ENCODE measurements around the gene METAP1D.

DNA sequence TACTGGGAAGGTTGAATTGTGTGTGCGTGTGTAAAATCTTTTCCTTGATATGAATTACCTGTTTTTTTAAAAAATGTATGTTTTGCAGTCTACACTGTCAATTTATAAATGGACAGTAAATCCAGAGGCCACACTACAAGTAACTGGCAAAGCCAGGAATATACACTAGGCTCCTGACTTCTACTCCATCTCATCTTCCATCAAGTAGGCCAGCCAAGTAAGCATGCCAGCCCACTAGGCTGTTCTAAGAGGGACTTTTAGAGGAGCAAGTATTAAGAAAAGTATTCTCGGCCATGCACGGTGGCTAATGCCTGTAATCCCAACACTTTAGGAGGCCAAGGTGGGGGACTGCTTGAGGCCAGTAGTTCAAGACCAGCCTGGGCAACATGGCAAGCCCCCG lies 13.0 kb upstream of the METAP1D start:
- no peak for TF ChIP-seq CEBPB (IDR thresholded peaks at IDR 0.05)
- no peak for TF ChIP-seq ZC3H11A (IDR thresholded peaks at IDR 0.05)
- TF ChIP-seq, protein P1, sequence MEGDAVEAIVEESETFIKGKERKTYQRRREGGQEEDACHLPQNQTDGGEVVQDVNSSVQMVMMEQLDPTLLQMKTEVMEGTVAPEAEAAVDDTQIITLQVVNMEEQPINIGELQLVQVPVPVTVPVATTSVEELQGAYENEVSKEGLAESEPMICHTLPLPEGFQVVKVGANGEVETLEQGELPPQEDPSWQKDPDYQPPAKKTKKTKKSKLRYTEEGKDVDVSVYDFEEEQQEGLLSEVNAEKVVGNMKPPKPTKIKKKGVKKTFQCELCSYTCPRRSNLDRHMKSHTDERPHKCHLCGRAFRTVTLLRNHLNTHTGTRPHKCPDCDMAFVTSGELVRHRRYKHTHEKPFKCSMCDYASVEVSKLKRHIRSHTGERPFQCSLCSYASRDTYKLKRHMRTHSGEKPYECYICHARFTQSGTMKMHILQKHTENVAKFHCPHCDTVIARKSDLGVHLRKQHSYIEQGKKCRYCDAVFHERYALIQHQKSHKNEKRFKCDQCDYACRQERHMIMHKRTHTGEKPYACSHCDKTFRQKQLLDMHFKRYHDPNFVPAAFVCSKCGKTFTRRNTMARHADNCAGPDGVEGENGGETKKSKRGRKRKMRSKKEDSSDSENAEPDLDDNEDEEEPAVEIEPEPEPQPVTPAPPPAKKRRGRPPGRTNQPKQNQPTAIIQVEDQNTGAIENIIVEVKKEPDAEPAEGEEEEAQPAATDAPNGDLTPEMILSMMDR (IDR thresholded peaks at IDR 0.05): no peak
- TF ChIP-seq JUN (IDR thresholded peaks at IDR 0.05): no peak
- TF ChIP-seq EHF (CRISPR knock-in tag; IDR thresholded peaks at IDR 0.05): no peak
- no peak for TF ChIP-seq BHLHE40 (IDR thresholded peaks at IDR 0.05; ENCODE audit: low read depth, low read length)
- TF ChIP-seq ZFP36 (IDR thresholded peaks at IDR 0.05; ENCODE audit: borderline replicate concordance, partially characterized antibody): no peak
- no peak for TF ChIP-seq POLR2A (IDR thresholded peaks at IDR 0.05; ENCODE audit: low read length)
- TF ChIP-seq, protein P2, sequence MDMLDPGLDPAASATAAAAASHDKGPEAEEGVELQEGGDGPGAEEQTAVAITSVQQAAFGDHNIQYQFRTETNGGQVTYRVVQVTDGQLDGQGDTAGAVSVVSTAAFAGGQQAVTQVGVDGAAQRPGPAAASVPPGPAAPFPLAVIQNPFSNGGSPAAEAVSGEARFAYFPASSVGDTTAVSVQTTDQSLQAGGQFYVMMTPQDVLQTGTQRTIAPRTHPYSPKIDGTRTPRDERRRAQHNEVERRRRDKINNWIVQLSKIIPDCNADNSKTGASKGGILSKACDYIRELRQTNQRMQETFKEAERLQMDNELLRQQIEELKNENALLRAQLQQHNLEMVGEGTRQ (IDR thresholded peaks at IDR 0.05): no peak
- TF ChIP-seq ZSCAN20 (CRISPR knock-in tag; IDR thresholded peaks at IDR 0.05): no peak
- TF ChIP-seq ESRRA (IDR thresholded peaks at IDR 0.05; ENCODE audit: borderline replicate concordance, low read length): no peak
- TF ChIP-seq EP300 (IDR thresholded peaks at IDR 0.05): no peak
